Caco-2 (cell line): ENCODE data around the gene IL37. TPM values are rescaled to one million over a fixed set of nuclear protein-coding genes. Genes with fewer than 3 reads are reported as not detected.
A peak's percentile ranks its signal among the peaks of the same experiment; 100 is the strongest.

ENCODE experiments used
- Bru-seq: library from RNA; stranded (reverse); fragments of 400-500 nt; gene quantifications from one replicate; lab custom pipeline; 2021; lab: Mats Ljungman, UMichigan
- BruChase-seq, 2 experiments: library from RNA; stranded (reverse); fragments of 400-500 nt; gene quantifications; one replicate each; lab custom pipeline; 2021; lab: Mats Ljungman, UMichigan
- BruUV-seq: library from RNA; stranded (reverse); fragments of 400-500 nt; replicated peaks from 2 replicates; lab custom pipeline; 2021; lab: Mats Ljungman, UMichigan
- CTCF ChIA-PET: fragments of 300-600 bp; sonication (Branson Sonifier 250); formaldehyde crosslinking; loops from one replicate; lab custom pipeline; 2022; ENCODE audit warnings: antibody characterized with exemption; lab: Charles Lee
- POLR2A ChIA-PET: fragments of 300-600 bp; sonication (Branson Sonifier 250); formaldehyde crosslinking; loops from one replicate; lab custom pipeline; 2022; ENCODE audit warnings: antibody characterized with exemption; lab: Charles Lee
- DNase-seq, 2 experiments: peaks; one replicate each; pipeline versions ENCODE4 v3.0.0 to v3.0.0-alpha.2; 2020 to 2022
- H3K27me3 ChIP-seq: replicated peaks from 2 replicates; pipeline ENCODE4 v1.6.0; 2011; ENCODE audit warnings: low read length; ENCODE audit not compliant: control insufficient read depth, insufficient read depth
- H3K36me3 ChIP-seq: 2 replicates; pipeline ENCODE4 v1.5.1; 2011; ENCODE audit warnings: low read length; ENCODE audit not compliant: control insufficient read depth, insufficient read depth
- H3K4me1 ChIP-seq: fragments of 250-450 bp; sonication (Bioruptor Pico); 2 replicates; pipeline ENCODE4 v1.5.1; 2020; ENCODE audit warnings: mild to moderate bottlenecking
- H3K4me3 ChIP-seq: 2 replicates; pipeline ENCODE4 v1.5.1; 2011; ENCODE audit warnings: low read depth, mild to moderate bottlenecking, control low read depth, low read length
- H3K9me3 ChIP-seq: fragments of 250-450 bp; sonication (Bioruptor Pico); 2 replicates; pipeline ENCODE4 v1.5.1; 2020; ENCODE audit warnings: mild to moderate bottlenecking, moderate library complexity
- H3K27ac Mint-ChIP-seq: one replicate; pipeline ENCODE4 v1.8.0; 2022; ENCODE audit warnings: mixed read lengths; ENCODE audit not compliant: unreplicated experiment
- H3K27me3 Mint-ChIP-seq: one replicate; pipeline ENCODE4 v1.8.0; 2022; ENCODE audit warnings: mixed read lengths; ENCODE audit not compliant: insufficient read depth, unreplicated experiment
- H3K36me3 Mint-ChIP-seq: one replicate; pipeline ENCODE4 v1.8.0; 2022; ENCODE audit warnings: mild to moderate bottlenecking, mixed read lengths; ENCODE audit not compliant: insufficient read depth, unreplicated experiment
- H3K4me1 Mint-ChIP-seq: one replicate; pipeline ENCODE4 v1.8.0; 2022; ENCODE audit warnings: low read depth, mixed read lengths; ENCODE audit not compliant: unreplicated experiment
- H3K4me3 Mint-ChIP-seq: one replicate; pipeline ENCODE4 v1.8.0; 2022; ENCODE audit warnings: mild to moderate bottlenecking, moderate library complexity, mixed read lengths; ENCODE audit not compliant: unreplicated experiment
- H3K9me3 Mint-ChIP-seq: one replicate; pipeline ENCODE4 v1.8.0; 2022; ENCODE audit warnings: mixed read lengths; ENCODE audit not compliant: unreplicated experiment
- CTCF ChIP-seq, 2 experiments: fragments of 200-600 bp in 1 of 2; IDR thresholded peaks; 1 replicate in 1 of 2; 2 replicates in 1 of 2; pipeline versions ENCODE4 v1.5.1 to v1.8.0; 2011 to 2022; ENCODE audit warnings: antibody characterized with exemption in 1 of 2, control low read depth in 1 of 2, inconsistent platforms in 1 of 2, low read depth in 1 of 2, low read length in 1 of 2, mild to moderate bottlenecking in 1 of 2, moderate library complexity in 1 of 2; ENCODE audit not compliant: insufficient read depth in 1 of 2, severe bottlenecking in 1 of 2, unreplicated experiment in 1 of 2
- intact Hi-C: fragments of 100-400 bp; cut with micrococcal nuclease; formaldehyde crosslinking; loops from one replicate; pipeline ENCODE4 v1.10.0; 2022; ENCODE audit not compliant: unreplicated experiment
- long read RNA-seq: library from polyadenylated mRNA; stranded (forward); transcript quantifications from one replicate; pipeline ENCODE4 v2.0.0, GENCODE V29; 2022
- total RNA-seq: library from RNA; stranded (reverse); gene quantifications from 2 replicates; pipeline ENCODE4 v1.2.3, GENCODE V29; 2022

The IL37 gene
- total RNA-seq, result 0.44 TPM in 1 of 2 replicates, not detected in the other
- percentile 16 among the genes with signal in this experiment for Bru-seq, nascent RNA
- percentile 31 among the genes with signal in this experiment for BruChase-seq, experiment 1, labeled RNA remaining after a 2-hour chase
- BruChase-seq, experiment 2, labeled RNA remaining after a 6-hour chase, result percentile 28 among the genes with signal in this experiment
- long read RNA-seq, result 0 reads

GRCh38 chr2:112910865-112911264 lies at the start of gene IL37:
IL37 (plus strand) TSS chr2:112911165; CDS start chr2:112913013, 1,848 bp downstream.
- no peak within 1 kb of the TSS for H3K4me3 Mint-ChIP-seq
- CTCF ChIA-PET, result no interaction called here
- POLR2A ChIA-PET, result no interaction called here

GRCh38 chr2:112864072-112864471 lies 46.9 kb upstream of the IL37 start:
- H3K27me3 Mint-ChIP-seq, result no peaks in the 10 kb centered on the region
- H3K36me3 Mint-ChIP-seq, result no peaks in the 10 kb centered on the region
- Histone ChIP-seq H3K36me3 (no peaks in the 10 kb centered on the region), H3K27me3 (no peaks in the 10 kb centered on the region), H3K4me1 (no peaks in the 10 kb centered on the region), H3K9me3 (peaks cover 37% of the 10 kb centered on the region), H3K4me3 (no peak overlapping the region)
- peaks cover 46% of the 10 kb centered on the region for H3K9me3 Mint-ChIP-seq
- no peak overlapping the region for H3K27ac Mint-ChIP-seq
- no peak for TF ChIP-seq CTCF (IDR thresholded peaks at IDR 0.05; ENCODE audit: insufficient read depth in 1 of 2, low read depth in 1 of 2, low read length in 1 of 2, severe bottlenecking in 1 of 2, unreplicated experiment in 1 of 2)
- ChIA-PET CTCF (no interaction called here), POLR2A (no interaction called here)
- H3K4me3 Mint-ChIP-seq, result no peak overlapping the region
- DNase-seq, result no peak
- intact Hi-C loops, result no loop called here
- no peaks in the 10 kb centered on the region for H3K4me1 Mint-ChIP-seq
- BruUV-seq, result no TSS peak

More at GRCh38 chr2:112910865-112911264, at the start of gene IL37:
- H3K36me3 Mint-ChIP-seq, result no peaks in the 10 kb centered on the region
- Histone ChIP-seq H3K4me1 (no peaks in the 10 kb centered on the region), H3K9me3 (peaks cover 8% of the 10 kb centered on the region; the same call in 1 of the 2 replicates), H3K4me3 (no peak within 1 kb of the TSS), H3K27me3 (no peaks in the 10 kb centered on the region), H3K36me3 (no peaks in the 10 kb centered on the region)
- H3K4me1 Mint-ChIP-seq, result no peaks in the 10 kb centered on the region
- no peak for DNase-seq
- intact Hi-C loops, result no loop called here
- TF ChIP-seq CTCF (IDR thresholded peaks at IDR 0.05; ENCODE audit: insufficient read depth in 1 of 2, low read depth in 1 of 2, low read length in 1 of 2, severe bottlenecking in 1 of 2, unreplicated experiment in 1 of 2), result no peak
- no peak within 1 kb of the TSS for H3K27ac Mint-ChIP-seq
- H3K27me3 Mint-ChIP-seq, result no peaks in the 10 kb centered on the region
- peaks cover 11% of the 10 kb centered on the region for H3K9me3 Mint-ChIP-seq
- no TSS peak for BruUV-seq

GRCh38 chr2:112866128-112866835 lies 44.7 kb upstream of the IL37 start:
- Histone ChIP-seq H3K36me3 (no peaks in the 10 kb centered on the region), H3K27me3 (no peaks in the 10 kb centered on the region), H3K4me1 (no peaks in the 10 kb centered on the region), H3K4me3 (no peak overlapping the region), H3K9me3 (peaks cover 18% of the 10 kb centered on the region)
- peaks cover 46% of the 10 kb centered on the region for H3K9me3 Mint-ChIP-seq
- BruUV-seq, result no TSS peak
- ChIA-PET CTCF (no interaction called here), POLR2A (no interaction called here)
- H3K4me3 Mint-ChIP-seq, result no peak overlapping the region
- no peaks in the 10 kb centered on the region for H3K4me1 Mint-ChIP-seq
- no peak for TF ChIP-seq CTCF (IDR thresholded peaks at IDR 0.05; ENCODE audit: insufficient read depth in 1 of 2, low read depth in 1 of 2, low read length in 1 of 2, severe bottlenecking in 1 of 2, unreplicated experiment in 1 of 2)
- intact Hi-C loops, result no loop called here
- no peak overlapping the region for H3K27ac Mint-ChIP-seq
- no peak for DNase-seq
- H3K36me3 Mint-ChIP-seq, result no peaks in the 10 kb centered on the region
- no peaks in the 10 kb centered on the region for H3K27me3 Mint-ChIP-seq
